SK-N-SH (cell line): ENCODE data around the gene METTL17. TPM values are rescaled to one million over a fixed set of nuclear protein-coding genes. Genes with fewer than 3 reads are reported as not detected.
A peak's percentile ranks its signal among the peaks of the same experiment; 100 is the strongest.

ENCODE experiments used
- CTCF ChIA-PET: fragments of 300-600, 350-600 bp; formaldehyde crosslinking; extraction: SDS; loops from one replicate; lab custom pipeline; 2021; lab: Yijun Ruan, JAX
- POLR2A ChIA-PET: fragments of 350-600 bp; sonication (Branson Sonifier 250); formaldehyde crosslinking; extraction: SDS; loops from one replicate; lab custom pipeline; 2020; ENCODE audit warnings: antibody characterized with exemption, inconsistent platforms; lab: Yijun Ruan, JAX
- DNase-seq: peaks from one replicate; pipeline ENCODE4 v3.0.0; 2012
- H2AFZ ChIP-seq: fragments of 200-600 bp; sonication (generic); 2 replicates; pipeline ENCODE4 v1.8.1; 2016; ENCODE audit warnings: antibody characterized with exemption, mild to moderate bottlenecking, low read depth
- H3F3A ChIP-seq: fragments of 200-600 bp; sonication (generic); replicated peaks from 2 replicates; pipeline ENCODE3; 2016; ENCODE audit warnings: antibody characterized with exemption, mild to moderate bottlenecking; ENCODE audit not compliant: insufficient read depth
- H3K27ac ChIP-seq, 2 experiments: fragments of 200-500 bp in 1 of 2; fragments of 200-600 bp in 1 of 2; sonication (Bioruptor generic) in 1 of 2; sonication (generic), shearing (Covaris generic) in 1 of 2; 2 replicates each; pipeline versions ENCODE4 v1.5.1 to v1.6.1; 2014 to 2016; ENCODE audit warnings: low read depth in 2 of 2, inconsistent platforms in 1 of 2, low read length in 1 of 2, mild to moderate bottlenecking in 1 of 2, mixed read lengths in 1 of 2
- H3K27me3 ChIP-seq: fragments of 200-600 bp; sonication (generic), shearing (Covaris generic); 2 replicates; pipeline ENCODE4 v1.6.1; 2016; ENCODE audit warnings: mixed run types; ENCODE audit not compliant: insufficient read depth
- H3K36me3 ChIP-seq, 2 experiments: fragments of 200-500 bp in 1 of 2; fragments of 200-600 bp in 1 of 2; sonication (Bioruptor generic) in 1 of 2; sonication (generic) in 1 of 2; replicated peaks in 1 of 2; 2 replicates each; pipeline versions ENCODE3 to v1.5.1; 2014 to 2016; ENCODE audit warnings: low read length in 1 of 2, mild to moderate bottlenecking in 1 of 2; ENCODE audit not compliant: insufficient read depth in 2 of 2, control insufficient read depth in 1 of 2
- H3K4me1 ChIP-seq, 2 experiments: fragments of 200-500 bp in 1 of 2; fragments of 200-600 bp in 1 of 2; sonication (Bioruptor generic) in 1 of 2; sonication (generic), shearing (Covaris generic) in 1 of 2; 2 replicates each; pipeline versions ENCODE4 v1.5.1 to v1.6.1; 2014 to 2016; ENCODE audit warnings: low read depth in 1 of 2, low read length in 1 of 2, mixed run types in 1 of 2; ENCODE audit not compliant: insufficient read depth in 2 of 2, control insufficient read depth in 1 of 2
- H3K4me2 ChIP-seq: fragments of 200-600 bp; sonication (generic), shearing (Covaris generic); 2 replicates; pipeline ENCODE4 v1.6.1; 2017; ENCODE audit warnings: mixed run types
- H3K4me3 ChIP-seq, 2 experiments: fragments of 200-500 bp in 1 of 2; fragments of 200-600 bp in 1 of 2; sonication (Bioruptor generic) in 1 of 2; sonication (generic), shearing (Covaris generic) in 1 of 2; 2 replicates each; pipeline versions ENCODE4 v1.5.1 to v1.8.1; 2014 to 2016; ENCODE audit warnings: low read depth in 2 of 2, inconsistent platforms in 1 of 2, low read length in 1 of 2, mild to moderate bottlenecking in 1 of 2, mixed read lengths in 1 of 2, moderate library complexity in 1 of 2
- H3K79me2 ChIP-seq: fragments of 200-600 bp; sonication (generic); 2 replicates; pipeline ENCODE4 v1.8.1; 2017; ENCODE audit warnings: mild to moderate bottlenecking; ENCODE audit not compliant: insufficient read depth
- H3K9ac ChIP-seq: fragments of 200-600 bp; sonication (generic); 2 replicates; pipeline ENCODE4 v1.6.1; 2017; ENCODE audit warnings: mixed run types
- H3K9me2 ChIP-seq: fragments of 200-600 bp; sonication (generic); 2 replicates; pipeline ENCODE4 v1.6.1; 2017; ENCODE audit warnings: mixed run types
- H3K9me3 ChIP-seq: fragments of 200-600 bp; sonication (generic); 2 replicates; pipeline ENCODE4 v1.6.1; 2017; ENCODE audit warnings: mixed run types, mild to moderate bottlenecking, moderate library complexity
- H4K20me1 ChIP-seq: fragments of 200-600 bp; sonication (generic); 2 replicates; pipeline ENCODE4 v1.6.1; 2017; ENCODE audit warnings: mild to moderate bottlenecking, mixed run types; ENCODE audit not compliant: insufficient read depth
- ELF1 ChIP-seq: IDR thresholded peaks from 2 replicates; pipeline ENCODE4 v1.4.0; 2012
- EP300 ChIP-seq, 2 experiments: IDR thresholded peaks; 2 replicates each; pipeline versions ENCODE4 v1.4.0 to v1.6.1; 2012; ENCODE audit warnings: borderline replicate concordance in 1 of 2, low read depth in 1 of 2, low read length in 1 of 2
- JUND ChIP-seq: IDR thresholded peaks from 2 replicates; pipeline ENCODE4 v1.4.0; 2012
- MXI1 ChIP-seq: IDR thresholded peaks from 2 replicates; pipeline ENCODE4 v1.6.1; 2012; ENCODE audit warnings: mild to moderate bottlenecking, low read depth, low read length, improper control_type of control experiment
- NFIC ChIP-seq: IDR thresholded peaks from 2 replicates; pipeline ENCODE4 v1.4.0; 2012; ENCODE audit warnings: borderline replicate concordance
- RCOR1 ChIP-seq: fragments of 150-350 bp; IDR thresholded peaks from 2 replicates; pipeline ENCODE4 v1.6.1; 2017; ENCODE audit warnings: antibody characterized with exemption, low read length
- RFX5 ChIP-seq: IDR thresholded peaks from 2 replicates; pipeline ENCODE4 v1.6.1; 2012; ENCODE audit warnings: mild to moderate bottlenecking, improper control_type of control experiment, low read length
- SIN3A ChIP-seq: IDR thresholded peaks from 2 replicates; pipeline ENCODE4 v1.6.1; 2012; ENCODE audit warnings: low read depth, mild to moderate bottlenecking, low read length, moderate library complexity, borderline replicate concordance
- SMC3 ChIP-seq: IDR thresholded peaks from 2 replicates; pipeline ENCODE4 v1.6.1; 2012; ENCODE audit warnings: low read depth, low read length, improper control_type of control experiment
- TAF1 ChIP-seq: IDR thresholded peaks from 2 replicates; pipeline ENCODE4 v1.6.1; 2012; ENCODE audit warnings: low read depth, mild to moderate bottlenecking, low read length, moderate library complexity, borderline replicate concordance
- TCF12 ChIP-seq: IDR thresholded peaks from 2 replicates; pipeline ENCODE4 v1.4.0; 2012
- YY1 ChIP-seq: IDR thresholded peaks from 2 replicates; pipeline ENCODE4 v1.4.0; 2012; ENCODE audit warnings: low read depth, mild to moderate bottlenecking
- WGBS: methylation state at CpG from one replicate; pipeline ENCODE4 v1.1.6; 2017; ENCODE audit warnings: low lambda C conversion rate; 5-methylcytosine and 5-hydroxymethylcytosine counted together
- polyA plus RNA-seq, 3 experiments: library from polyadenylated mRNA; depleted of rRNA; stranded (reverse); fragments of >200 nt; gene quantifications; 2 replicates each; pipeline ENCODE4 v1.2.3, GENCODE V29; 2012
- TF ChIP-seq, protein P1 (sequence below): IDR thresholded peaks from 2 replicates; pipeline ENCODE4; 2012
- TF ChIP-seq, protein P2 (sequence below): fragments of 150-350 bp; IDR thresholded peaks from 2 replicates; pipeline ENCODE4 v1.6.1; 2017; ENCODE audit warnings: antibody characterized with exemption, low read length, low read depth, borderline replicate concordance
- TF ChIP-seq, protein P3 (sequence below): IDR thresholded peaks from 2 replicates; pipeline ENCODE4 v1.4.0; 2012; ENCODE audit warnings: low read depth

Gene METTL17
- polyA plus RNA-seq, 1 of the 3 experiments (the other 2 are of a cell fraction): 104 TPM

DNA sequence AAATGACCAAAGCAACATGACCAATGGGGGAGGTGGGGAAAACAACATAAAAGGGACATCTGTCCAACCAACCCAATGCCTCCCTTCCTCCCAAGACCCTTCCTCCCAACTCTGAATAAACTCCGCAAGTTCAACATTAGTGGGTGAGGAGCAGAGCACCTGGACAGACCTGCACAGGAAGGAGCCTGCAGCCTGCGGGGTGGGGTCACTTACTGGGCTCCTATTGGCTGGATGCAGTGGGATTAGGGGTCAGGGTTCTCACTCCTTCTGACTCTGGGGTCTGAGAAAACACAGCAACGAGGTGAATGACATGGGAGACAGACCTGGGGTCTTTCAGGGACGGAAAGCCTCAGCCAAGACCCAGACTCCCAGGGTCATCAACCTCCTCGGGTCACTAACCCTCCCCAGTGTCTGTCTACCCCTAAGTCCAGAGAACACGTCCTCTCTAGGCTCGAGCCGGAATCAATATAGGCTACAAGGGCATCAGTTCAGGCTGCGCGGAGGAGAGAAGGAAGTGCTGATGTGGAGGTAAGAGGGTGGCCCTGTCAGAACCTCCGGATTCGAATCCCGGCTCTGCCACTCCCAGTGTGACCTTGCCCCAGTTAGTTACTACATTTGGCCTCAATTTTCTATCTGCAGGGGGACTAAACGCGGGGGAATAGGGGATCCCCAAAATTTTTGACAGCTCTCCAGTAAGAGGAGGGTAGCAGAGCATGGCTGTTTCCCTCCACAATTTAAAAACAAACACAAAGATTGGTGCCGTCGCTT lies 34.2 kb downstream of the METTL17 start:
- Histone ChIP-seq H2AFZ (peak overlapping the region; percentile 91), H3K4me1 (peaks cover 0 to 10% of the 10 kb centered on the region in 2 experiments; a peak in 1 of 4 replicates), H3K9me3 (no peaks in the 10 kb centered on the region), H3K27me3 (no peaks in the 10 kb centered on the region), H3K79me2 (no peaks in the 10 kb centered on the region), H3K36me3 (no peaks in the 10 kb centered on the region), H3F3A (no peaks in the 10 kb centered on the region), H3K4me2 (peak overlapping the region; percentile 89), H3K27ac (no peak overlapping the region), H3K9ac (no peak overlapping the region), H3K9me2 (no peaks in the 10 kb centered on the region), H3K4me3 (peak overlapping the region; percentile 56 to 68; a peak in 3 of 4 replicates), H4K20me1 (no peaks in the 10 kb centered on the region)
- 82% methylated on average over 17 of the region's 17 CpGs for WGBS
- TF ChIP-seq, protein P1, sequence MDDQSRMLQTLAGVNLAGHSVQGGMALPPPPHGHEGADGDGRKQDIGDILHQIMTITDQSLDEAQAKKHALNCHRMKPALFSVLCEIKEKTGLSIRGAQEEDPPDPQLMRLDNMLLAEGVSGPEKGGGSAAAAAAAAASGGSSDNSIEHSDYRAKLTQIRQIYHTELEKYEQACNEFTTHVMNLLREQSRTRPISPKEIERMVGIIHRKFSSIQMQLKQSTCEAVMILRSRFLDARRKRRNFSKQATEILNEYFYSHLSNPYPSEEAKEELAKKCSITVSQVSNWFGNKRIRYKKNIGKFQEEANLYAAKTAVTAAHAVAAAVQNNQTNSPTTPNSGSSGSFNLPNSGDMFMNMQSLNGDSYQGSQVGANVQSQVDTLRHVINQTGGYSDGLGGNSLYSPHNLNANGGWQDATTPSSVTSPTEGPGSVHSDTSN: no peak
- TF ChIP-seq JUND: no peak
- no peak for TF ChIP-seq EP300 (IDR thresholded peaks at IDR 0.05; ENCODE audit: borderline replicate concordance in 1 of 2, low read depth in 1 of 2, low read length in 1 of 2)
- TF ChIP-seq SMC3: no peak
- TF ChIP-seq RCOR1: no peak
- TF ChIP-seq RFX5: no peak
- TF ChIP-seq NFIC: no peak
- TF ChIP-seq, protein P2, sequence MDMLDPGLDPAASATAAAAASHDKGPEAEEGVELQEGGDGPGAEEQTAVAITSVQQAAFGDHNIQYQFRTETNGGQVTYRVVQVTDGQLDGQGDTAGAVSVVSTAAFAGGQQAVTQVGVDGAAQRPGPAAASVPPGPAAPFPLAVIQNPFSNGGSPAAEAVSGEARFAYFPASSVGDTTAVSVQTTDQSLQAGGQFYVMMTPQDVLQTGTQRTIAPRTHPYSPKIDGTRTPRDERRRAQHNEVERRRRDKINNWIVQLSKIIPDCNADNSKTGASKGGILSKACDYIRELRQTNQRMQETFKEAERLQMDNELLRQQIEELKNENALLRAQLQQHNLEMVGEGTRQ: no peak
- TF ChIP-seq SIN3A: no peak
- TF ChIP-seq TAF1: no peak
- no peak for TF ChIP-seq ELF1
- TF ChIP-seq, protein P3, sequence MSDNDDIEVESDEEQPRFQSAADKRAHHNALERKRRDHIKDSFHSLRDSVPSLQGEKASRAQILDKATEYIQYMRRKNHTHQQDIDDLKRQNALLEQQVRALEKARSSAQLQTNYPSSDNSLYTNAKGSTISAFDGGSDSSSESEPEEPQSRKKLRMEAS: no peak
- DNase-seq: no peak
- ChIA-PET CTCF (interaction anchor here (1.0 to 18.2 kb wide), 6 partner anchors 9 to 77 kb away, joined by 3 to 555 read pairs (median 21); partner anchors contain the start of genes RNASE7, TMEM253 and ZNF219), POLR2A (interaction anchor here (2.1 kb wide), 1 partner anchor 8 kb away, joined by 11 read pairs; no protein-coding TSS in a partner anchor)

DNA sequence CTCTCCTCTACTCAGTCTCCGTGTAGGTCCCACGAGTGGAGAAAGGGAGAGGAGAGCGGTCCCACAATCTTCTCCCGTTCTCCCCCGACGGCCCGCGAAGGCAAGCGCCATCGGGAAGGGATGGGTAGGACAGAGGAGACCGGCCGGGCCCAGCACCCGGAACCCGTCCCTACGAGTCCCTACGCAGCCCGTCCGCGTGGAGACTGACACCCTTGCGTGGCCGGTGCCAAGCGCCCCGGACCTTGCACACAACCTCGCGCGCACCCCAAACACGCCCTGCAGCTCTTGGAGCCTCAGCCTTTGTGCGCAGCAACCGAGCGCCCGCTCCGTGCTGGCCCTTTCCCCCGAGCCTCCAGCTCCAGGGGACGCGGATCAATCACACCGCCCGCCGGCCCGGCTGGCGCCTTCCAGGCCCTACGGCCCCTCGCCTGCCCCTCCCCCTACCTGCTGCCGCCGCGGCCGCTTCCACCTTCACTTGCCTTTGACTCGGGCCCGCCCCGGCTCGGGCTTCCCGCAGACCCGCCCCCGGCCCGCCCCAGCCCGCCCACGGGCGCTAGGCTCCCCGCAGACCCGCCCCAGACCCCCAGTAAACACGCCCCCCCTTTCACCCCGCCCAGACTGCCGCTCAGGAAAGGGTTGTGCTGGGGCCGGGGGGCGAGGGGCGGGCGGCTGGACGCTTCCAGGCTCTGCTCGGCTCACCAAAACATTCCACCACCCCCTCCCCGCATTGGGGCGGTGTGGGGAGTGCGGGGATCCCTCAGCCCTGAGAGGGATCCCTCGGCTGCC lies 35.0 kb downstream of the METTL17 start, which contains the start of gene NDRG2:
Gene NDRG2, minus strand, starts transcription at position 477 of the 786 bp plus-strand sequence. CDS start 1,746 bp downstream, outside the sequence.
- no peaks in the 10 kb centered on the region for H3F3A ChIP-seq
- H3K9me2 ChIP-seq: no peaks in the 10 kb centered on the region
- DNase-seq: peak; percentile 95
- ChIA-PET CTCF (interaction anchor here (1.0 to 18.2 kb wide), 5 partner anchors 10 to 77 kb away, joined by 3 to 555 read pairs (median 36); partner anchors contain the start of genes RNASE7, TMEM253 and ZNF219), POLR2A (interaction anchor here (2.1 kb wide), 1 partner anchor 9 kb away, joined by 11 read pairs; no protein-coding TSS in a partner anchor)
- H2AFZ ChIP-seq: peak within 1 kb of the TSS; percentile 91
- no peaks in the 10 kb centered on the region for H4K20me1 ChIP-seq
- H3K4me3 ChIP-seq: peak within 1 kb of the TSS; percentile 56 to 68
- 9% methylated on average over 19 of the region's 72 CpGs for WGBS
- H3K9ac ChIP-seq: peak within 1 kb of the TSS; percentile 31; the same call in 1 of the 2 replicates
- H3K4me2 ChIP-seq: peak within 1 kb of the TSS; percentile 89
- TF ChIP-seq YY1 (no peak), MXI1 (0 out of 2 replicates have a peak, but pooled peaks have one; percentile 15), TCF12 (no peak)
- TF ChIP-seq, all 33 proteins: peak for 1
- H3K36me3 ChIP-seq: no peaks in the 10 kb centered on the region
- H3K9me3 ChIP-seq: no peaks in the 10 kb centered on the region
- H3K79me2 ChIP-seq: no peaks in the 10 kb centered on the region
- peaks cover 4% of the 10 kb centered on the region; the same call in 1 of the 2 replicates for H3K27me3 ChIP-seq
- H3K4me1 ChIP-seq: peaks cover 0 to 10% of the 10 kb centered on the region in 2 experiments; a peak in 1 of 4 replicates
- H3K27ac ChIP-seq: peak within 1 kb of the TSS in 1 of 2 experiments; percentile 55; a peak in 1 of 4 replicates
